Calu3 (cell line): ENCODE data around the gene ZNF543. TPM values are rescaled to one million over a fixed set of nuclear protein-coding genes. Genes with fewer than 3 reads are reported as not detected.

Experiments used
- BruUV-seq: library from RNA; stranded (reverse); fragments of 400-500 nt; replicated peaks from 2 replicates; lab custom pipeline; 2021; lab: Mats Ljungman, UMichigan
- CTCF ChIA-PET: fragments of 300-600 bp; sonication (Branson Sonifier 250); formaldehyde crosslinking; loops from one replicate; lab custom pipeline; 2022; ENCODE audit warnings: antibody characterized with exemption; lab: Charles Lee
- DNase-seq: peaks from one replicate; pipeline ENCODE4 v3.0.0; 2022
- H3K27ac Mint-ChIP-seq: one replicate; pipeline ENCODE4 v1.8.0; 2022; ENCODE audit warnings: mixed read lengths; ENCODE audit not compliant: unreplicated experiment
- H3K27me3 Mint-ChIP-seq: one replicate; pipeline ENCODE4 v1.8.0; 2022; ENCODE audit warnings: mixed read lengths; ENCODE audit not compliant: unreplicated experiment
- H3K36me3 Mint-ChIP-seq: one replicate; pipeline ENCODE4 v1.8.0; 2022; ENCODE audit warnings: mild to moderate bottlenecking, moderate library complexity, mixed read lengths; ENCODE audit not compliant: insufficient read depth, unreplicated experiment
- H3K4me1 Mint-ChIP-seq: one replicate; pipeline ENCODE4 v1.8.0; 2022; ENCODE audit warnings: mild to moderate bottlenecking, low read depth, mixed read lengths; ENCODE audit not compliant: unreplicated experiment
- H3K4me3 Mint-ChIP-seq: one replicate; pipeline ENCODE4 v1.8.0; 2022; ENCODE audit warnings: mild to moderate bottlenecking, low read depth, moderate library complexity, mixed read lengths; ENCODE audit not compliant: unreplicated experiment
- H3K9me3 Mint-ChIP-seq: one replicate; pipeline ENCODE4 v1.8.0; 2022; ENCODE audit warnings: low read depth, mixed read lengths; ENCODE audit not compliant: unreplicated experiment
- intact Hi-C: fragments of 100-400 bp; cut with micrococcal nuclease; formaldehyde crosslinking; loops from one replicate; pipeline ENCODE4 v1.10.0; 2022; ENCODE audit not compliant: unreplicated experiment
- total RNA-seq: library from RNA; stranded (reverse); gene quantifications from 2 replicates; pipeline ENCODE4 v1.2.3, GENCODE V29; 2022
- TF ChIP-seq, protein P1 (sequence below): fragments of 200-600 bp; IDR thresholded peaks from one replicate; pipeline ENCODE4 v1.8.0; 2022; ENCODE audit warnings: antibody characterized with exemption; ENCODE audit not compliant: unreplicated experiment

ZNF543 gene
- total RNA-seq, 1 experiment from 2014 or later: 8.5 TPM

DNA sequence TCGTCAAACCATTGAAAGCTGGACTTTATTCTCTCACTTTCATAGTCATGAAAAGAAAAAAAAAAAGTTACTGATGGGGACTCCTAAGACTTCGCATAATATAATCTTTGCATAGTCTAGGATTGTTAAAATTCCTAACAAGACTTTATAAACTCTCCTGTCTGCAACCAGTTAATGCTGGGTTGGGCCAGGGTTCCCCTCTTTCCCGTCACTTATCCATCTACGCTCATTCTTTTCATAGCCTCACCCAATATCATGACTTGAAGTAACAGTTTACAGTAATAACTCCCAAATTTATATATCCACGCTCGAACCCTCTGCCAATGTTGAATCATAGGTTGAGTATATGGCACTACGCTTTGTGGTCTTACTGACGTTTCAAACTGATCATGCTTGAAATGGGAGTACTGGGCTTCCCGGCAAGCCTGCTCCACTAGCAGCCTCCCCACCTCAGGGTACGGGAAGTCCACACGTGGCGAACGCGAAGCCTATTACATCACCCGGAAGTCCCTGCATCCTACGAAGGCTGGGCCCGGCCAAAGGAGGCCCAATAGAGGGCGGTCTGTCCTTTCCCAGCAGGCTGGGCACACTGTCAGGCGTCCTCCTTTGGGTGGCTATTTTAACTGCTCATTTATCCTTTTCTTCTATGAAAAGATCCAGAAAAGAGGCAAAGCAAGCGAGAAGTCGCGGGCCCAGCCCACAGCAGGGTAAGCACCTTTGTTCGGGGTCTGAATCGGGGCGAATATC lies 40.7 kb upstream of the ZNF543 start:
- Mint-ChIP-seq H3K4me3 (no peak overlapping the region), H3K27me3 (no peaks in the 10 kb centered on the region), H3K4me1 (peaks cover 12% of the 10 kb centered on the region), H3K27ac (no peak overlapping the region), H3K9me3 (no peaks in the 10 kb centered on the region), H3K36me3 (peaks cover 12% of the 10 kb centered on the region)
- TF ChIP-seq, protein P1, sequence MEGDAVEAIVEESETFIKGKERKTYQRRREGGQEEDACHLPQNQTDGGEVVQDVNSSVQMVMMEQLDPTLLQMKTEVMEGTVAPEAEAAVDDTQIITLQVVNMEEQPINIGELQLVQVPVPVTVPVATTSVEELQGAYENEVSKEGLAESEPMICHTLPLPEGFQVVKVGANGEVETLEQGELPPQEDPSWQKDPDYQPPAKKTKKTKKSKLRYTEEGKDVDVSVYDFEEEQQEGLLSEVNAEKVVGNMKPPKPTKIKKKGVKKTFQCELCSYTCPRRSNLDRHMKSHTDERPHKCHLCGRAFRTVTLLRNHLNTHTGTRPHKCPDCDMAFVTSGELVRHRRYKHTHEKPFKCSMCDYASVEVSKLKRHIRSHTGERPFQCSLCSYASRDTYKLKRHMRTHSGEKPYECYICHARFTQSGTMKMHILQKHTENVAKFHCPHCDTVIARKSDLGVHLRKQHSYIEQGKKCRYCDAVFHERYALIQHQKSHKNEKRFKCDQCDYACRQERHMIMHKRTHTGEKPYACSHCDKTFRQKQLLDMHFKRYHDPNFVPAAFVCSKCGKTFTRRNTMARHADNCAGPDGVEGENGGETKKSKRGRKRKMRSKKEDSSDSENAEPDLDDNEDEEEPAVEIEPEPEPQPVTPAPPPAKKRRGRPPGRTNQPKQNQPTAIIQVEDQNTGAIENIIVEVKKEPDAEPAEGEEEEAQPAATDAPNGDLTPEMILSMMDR: no peak
- BruUV-seq: no TSS peak
- peak; percentile 90 for DNase-seq
- intact Hi-C loops: loop anchor here (2.0 kb wide), 1 partner anchor 39 kb away; the partner anchor contains the start of gene ZNF805
- CTCF ChIA-PET: interaction anchor here (0.6 kb wide), 1 partner anchor 18 kb away, joined by 5 read pairs; no protein-coding TSS in a partner anchor

DNA sequence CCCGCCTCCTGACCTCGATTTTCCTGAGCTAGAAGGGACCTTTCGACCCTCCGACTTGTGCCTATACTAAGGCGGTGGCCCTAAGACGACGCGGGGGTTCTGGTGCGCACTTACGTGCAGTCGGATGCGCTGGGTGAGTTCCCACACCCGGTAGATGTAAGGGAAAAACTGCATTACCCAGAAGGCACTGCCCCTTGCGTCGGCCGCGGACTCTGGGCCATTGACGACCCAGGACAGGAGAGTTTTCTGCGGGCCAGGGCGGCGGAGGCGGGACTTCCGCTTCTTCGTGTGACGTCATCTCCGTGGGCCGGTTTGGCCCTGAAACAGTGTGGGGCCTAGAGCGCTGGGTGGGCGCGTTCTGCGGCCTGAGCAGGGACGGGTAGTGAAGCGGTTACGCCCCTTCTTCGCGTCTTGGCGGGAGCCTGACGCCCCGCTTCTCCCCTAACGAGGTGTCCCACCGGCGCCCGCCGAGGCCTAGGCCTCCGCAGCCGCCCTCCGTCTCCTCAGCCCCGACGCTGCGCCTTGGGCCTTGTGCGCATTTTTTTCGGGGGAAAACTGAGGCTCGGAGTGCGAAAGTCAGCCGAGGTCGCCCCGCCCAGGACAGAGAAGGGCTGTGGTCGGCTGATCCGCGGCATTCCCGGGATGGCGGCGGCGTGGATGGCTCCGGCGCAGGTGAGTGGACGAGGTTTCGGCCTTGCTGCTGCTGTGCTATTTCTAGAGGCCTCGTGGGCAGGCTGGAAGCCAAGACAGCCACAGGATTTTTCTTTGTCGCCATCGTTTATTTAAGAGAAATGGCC lies 39.9 kb upstream of the ZNF543 start, which contains the start of gene ZNF460:
TSS of gene ZNF460 (plus strand) at position 321 of the 797 bp plus-strand sequence. CDS start at position 643, 322 bp downstream.
- Mint-ChIP-seq H3K27ac (no peak within 1 kb of the TSS), H3K36me3 (peaks cover 12% of the 10 kb centered on the region), H3K9me3 (peaks cover 5% of the 10 kb centered on the region), H3K4me1 (peaks cover 12% of the 10 kb centered on the region), H3K4me3 (no peak within 1 kb of the TSS), H3K27me3 (no peaks in the 10 kb centered on the region)
- BruUV-seq: TSS peak; percentile 27
- TF ChIP-seq, protein P1: no peak
- peak; percentile 98 for DNase-seq
- CTCF ChIA-PET: no interaction called here
- intact Hi-C loops: loop anchor here (2.0 kb wide), 1 partner anchor 40 kb away; the partner anchor contains the start of gene ZNF805

DNA sequence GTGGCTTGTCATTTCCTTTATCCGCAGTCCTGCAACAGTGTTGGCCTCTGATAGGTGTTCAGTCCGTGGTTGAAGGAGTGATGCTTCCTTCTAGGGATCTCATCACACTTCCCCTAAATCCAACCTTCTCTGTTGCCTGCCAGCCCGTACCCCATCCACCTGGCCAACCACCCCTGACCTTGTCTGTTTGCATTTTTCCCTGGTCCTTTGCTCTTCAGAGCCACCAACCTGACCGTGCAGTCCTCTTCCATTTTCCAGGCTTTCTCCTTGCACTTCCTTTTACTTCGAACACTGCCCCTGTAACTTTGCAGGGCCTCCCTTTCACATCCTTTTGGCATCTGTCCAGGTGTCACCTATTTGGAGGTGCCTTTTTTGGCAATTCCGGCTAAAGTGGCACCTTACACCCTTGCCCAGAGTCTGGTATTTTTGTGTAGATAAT lies 39.3 kb upstream of the ZNF543 start:
- H3K27ac Mint-ChIP-seq: no peak overlapping the region
- DNase-seq: peak; percentile 56
- no peak overlapping the region for H3K4me3 Mint-ChIP-seq
- no TSS peak for BruUV-seq
- H3K4me1 Mint-ChIP-seq: peaks cover 12% of the 10 kb centered on the region
- H3K9me3 Mint-ChIP-seq: peaks cover 9% of the 10 kb centered on the region
- intact Hi-C loops: loop anchor here (2.0 kb wide), 1 partner anchor 40 kb away; the partner anchor contains the start of gene ZNF805
- CTCF ChIA-PET: no interaction called here
- no peaks in the 10 kb centered on the region for H3K27me3 Mint-ChIP-seq
- TF ChIP-seq, protein P1: no peak
- H3K36me3 Mint-ChIP-seq: peaks cover 11% of the 10 kb centered on the region

DNA sequence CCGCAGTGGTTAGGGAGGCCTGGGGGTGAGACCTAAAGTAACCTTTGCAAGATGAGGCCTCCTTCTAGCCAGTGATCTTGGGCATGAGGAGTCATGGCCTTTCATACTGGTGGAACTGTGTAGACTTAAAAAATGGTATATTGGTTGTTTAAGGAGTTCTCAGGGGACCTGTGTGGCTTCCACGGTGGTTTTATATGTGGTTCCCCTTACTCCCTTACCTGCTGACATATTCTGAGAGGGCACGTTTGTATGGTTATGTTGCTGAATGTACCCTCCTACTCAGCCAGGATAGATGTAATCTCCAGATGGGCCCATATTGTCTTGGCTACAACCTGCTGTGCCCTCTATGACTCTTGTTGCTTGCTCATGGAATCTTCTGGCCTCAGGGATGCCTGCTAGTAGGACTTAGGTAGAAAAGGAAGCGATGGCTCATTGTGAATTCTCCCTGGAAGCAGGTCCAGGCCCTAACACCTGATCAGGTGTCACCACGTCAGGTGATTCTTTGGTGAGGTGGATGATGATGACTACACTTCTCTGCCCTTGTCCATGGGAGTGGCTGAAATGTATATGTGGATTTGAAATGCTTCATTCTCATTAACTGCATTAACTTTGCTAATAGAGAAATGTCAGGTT lies 38.1 kb upstream of the ZNF543 start:
- Mint-ChIP-seq H3K4me1 (peaks cover 12% of the 10 kb centered on the region), H3K9me3 (peaks cover 11% of the 10 kb centered on the region), H3K36me3 (peaks cover 8% of the 10 kb centered on the region), H3K27ac (no peak overlapping the region), H3K4me3 (no peak overlapping the region), H3K27me3 (no peaks in the 10 kb centered on the region)
- no TSS peak for BruUV-seq
- intact Hi-C loops: no loop called here
- CTCF ChIA-PET: no interaction called here
- TF ChIP-seq, protein P1: no peak
- DNase-seq: no peak
